Measurements from ENCODE around the gene RNU6-1.

RNU6-1 gene

DNA sequence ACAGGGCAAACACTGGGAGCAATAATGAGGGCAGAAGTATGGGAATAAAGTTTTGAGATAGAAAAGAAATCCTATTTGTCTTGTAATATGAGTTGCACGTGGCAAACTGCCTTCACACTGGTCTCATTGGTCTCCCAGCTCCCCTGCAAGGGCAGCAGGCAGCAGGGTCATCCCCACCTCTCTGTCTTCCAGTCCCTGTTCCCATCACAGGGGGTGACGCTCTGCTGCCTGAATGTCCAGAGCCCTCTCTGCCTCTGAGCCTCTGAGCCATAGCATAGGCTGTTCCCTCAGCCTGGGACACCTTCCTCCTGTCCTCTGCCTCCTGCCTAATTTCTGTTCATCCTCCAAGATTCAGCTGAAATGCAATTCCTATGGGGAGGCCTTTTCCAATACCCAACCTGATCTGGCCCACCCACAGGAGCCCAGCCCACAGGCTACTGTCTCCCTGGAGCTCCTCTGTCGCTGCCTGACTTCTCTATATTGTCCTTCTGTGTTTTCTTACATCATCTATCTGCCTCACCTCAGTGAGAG lies 26.7 kb downstream of the RNU6-1 start:
- TF ChIP-seq CSDC2 (CRISPR knock-in tag; IDR thresholded peaks at IDR 0.05) (no peak), RARB (CRISPR knock-in tag; IDR thresholded peaks at IDR 0.05) (no peak), ISL1 (CRISPR knock-in tag; IDR thresholded peaks at IDR 0.05) (no peak), CREB5 (CRISPR knock-in tag; IDR thresholded peaks at IDR 0.05; ENCODE audit: low read depth) (no peak), PPARA (CRISPR knock-in tag; IDR thresholded peaks at IDR 0.05; ENCODE audit: borderline replicate concordance) (no peak), ARNTL (CRISPR knock-in tag; IDR thresholded peaks at IDR 0.05; ENCODE audit: borderline replicate concordance, low read depth) (no peak), OSR1 (CRISPR knock-in tag; IDR thresholded peaks at IDR 0.05) (no peak), ZNF565 (CRISPR knock-in tag; conservative IDR thresholded peaks at IDR 0.05; ENCODE audit: low read depth) (no peak)

DNA sequence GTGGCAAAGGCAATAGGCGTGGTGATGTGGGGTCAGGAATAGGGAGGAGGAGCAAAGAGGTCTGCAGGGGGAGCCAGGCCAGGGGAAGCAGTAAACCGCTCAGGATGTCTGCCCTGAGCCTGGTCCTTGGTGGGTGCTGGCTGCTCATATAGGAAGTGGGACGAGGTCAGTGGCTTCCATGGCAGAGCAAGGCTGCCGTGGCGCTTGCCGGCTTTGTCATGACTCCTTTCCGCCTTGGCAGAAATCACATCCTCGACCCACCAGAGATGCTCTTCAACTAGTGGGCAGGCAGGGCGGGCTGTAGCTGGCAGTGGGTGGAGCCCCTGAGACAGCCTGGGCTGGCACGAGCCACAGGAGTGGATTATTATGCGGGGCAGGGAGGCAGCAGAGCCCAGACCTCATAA lies 27.6 kb downstream of the RNU6-1 start:
- no peak for ATAC-seq

More for the DNA sequence above, 26.7 kb downstream of the RNU6-1 start:
- ATAC-seq = no peak

More for the DNA sequence above, 27.6 kb downstream of the RNU6-1 start:
- TF ChIP-seq OSR1 (CRISPR knock-in tag; IDR thresholded peaks at IDR 0.05) (no peak), CSDC2 (CRISPR knock-in tag; IDR thresholded peaks at IDR 0.05) (no peak), RARB (CRISPR knock-in tag; IDR thresholded peaks at IDR 0.05) (no peak), ZNF565 (CRISPR knock-in tag; conservative IDR thresholded peaks at IDR 0.05; ENCODE audit: low read depth) (no peak), GLIS3 (CRISPR knock-in tag; IDR thresholded peaks at IDR 0.05) (no peak), ESRRG (CRISPR knock-in tag; IDR thresholded peaks at IDR 0.05) (no peak), CREB5 (CRISPR knock-in tag; IDR thresholded peaks at IDR 0.05; ENCODE audit: low read depth) (no peak), POU6F1 (CRISPR knock-in tag; IDR thresholded peaks at IDR 0.05; ENCODE audit: borderline replicate concordance, low read depth) (no peak), PATZ1 (CRISPR knock-in tag; IDR thresholded peaks at IDR 0.05; ENCODE audit: borderline replicate concordance) (no peak)
- TF ChIP-seq, protein P1, sequence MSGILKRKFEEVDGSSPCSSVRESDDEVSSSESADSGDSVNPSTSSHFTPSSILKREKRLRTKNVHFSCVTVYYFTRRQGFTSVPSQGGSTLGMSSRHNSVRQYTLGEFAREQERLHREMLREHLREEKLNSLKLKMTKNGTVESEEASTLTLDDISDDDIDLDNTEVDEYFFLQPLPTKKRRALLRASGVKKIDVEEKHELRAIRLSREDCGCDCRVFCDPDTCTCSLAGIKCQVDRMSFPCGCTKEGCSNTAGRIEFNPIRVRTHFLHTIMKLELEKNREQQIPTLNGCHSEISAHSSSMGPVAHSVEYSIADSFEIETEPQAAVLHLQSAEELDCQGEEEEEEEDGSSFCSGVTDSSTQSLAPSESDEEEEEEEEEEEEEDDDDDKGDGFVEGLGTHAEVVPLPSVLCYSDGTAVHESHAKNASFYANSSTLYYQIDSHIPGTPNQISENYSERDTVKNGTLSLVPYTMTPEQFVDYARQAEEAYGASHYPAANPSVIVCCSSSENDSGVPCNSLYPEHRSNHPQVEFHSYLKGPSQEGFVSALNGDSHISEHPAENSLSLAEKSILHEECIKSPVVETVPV (CRISPR knock-in tag; IDR thresholded peaks at IDR 0.05) = no peak
- TF ChIP-seq, protein P2, sequence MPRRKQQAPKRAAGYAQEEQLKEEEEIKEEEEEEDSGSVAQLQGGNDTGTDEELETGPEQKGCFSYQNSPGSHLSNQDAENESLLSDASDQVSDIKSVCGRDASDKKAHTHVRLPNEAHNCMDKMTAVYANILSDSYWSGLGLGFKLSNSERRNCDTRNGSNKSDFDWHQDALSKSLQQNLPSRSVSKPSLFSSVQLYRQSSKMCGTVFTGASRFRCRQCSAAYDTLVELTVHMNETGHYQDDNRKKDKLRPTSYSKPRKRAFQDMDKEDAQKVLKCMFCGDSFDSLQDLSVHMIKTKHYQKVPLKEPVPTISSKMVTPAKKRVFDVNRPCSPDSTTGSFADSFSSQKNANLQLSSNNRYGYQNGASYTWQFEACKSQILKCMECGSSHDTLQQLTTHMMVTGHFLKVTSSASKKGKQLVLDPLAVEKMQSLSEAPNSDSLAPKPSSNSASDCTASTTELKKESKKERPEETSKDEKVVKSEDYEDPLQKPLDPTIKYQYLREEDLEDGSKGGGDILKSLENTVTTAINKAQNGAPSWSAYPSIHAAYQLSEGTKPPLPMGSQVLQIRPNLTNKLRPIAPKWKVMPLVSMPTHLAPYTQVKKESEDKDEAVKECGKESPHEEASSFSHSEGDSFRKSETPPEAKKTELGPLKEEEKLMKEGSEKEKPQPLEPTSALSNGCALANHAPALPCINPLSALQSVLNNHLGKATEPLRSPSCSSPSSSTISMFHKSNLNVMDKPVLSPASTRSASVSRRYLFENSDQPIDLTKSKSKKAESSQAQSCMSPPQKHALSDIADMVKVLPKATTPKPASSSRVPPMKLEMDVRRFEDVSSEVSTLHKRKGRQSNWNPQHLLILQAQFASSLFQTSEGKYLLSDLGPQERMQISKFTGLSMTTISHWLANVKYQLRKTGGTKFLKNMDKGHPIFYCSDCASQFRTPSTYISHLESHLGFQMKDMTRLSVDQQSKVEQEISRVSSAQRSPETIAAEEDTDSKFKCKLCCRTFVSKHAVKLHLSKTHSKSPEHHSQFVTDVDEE (CRISPR knock-in tag; IDR thresholded peaks at IDR 0.05) = no peak
